SU-DHL-6 (cell line): Measurements from ENCODE around the gene GRID2.

Source experiments
- H2AFZ ChIP-seq: fragments of 200-600 bp; sonication (generic); 2 replicates; pipeline ENCODE4 v1.6.1; 2014; ENCODE audit warnings: low read depth, mild to moderate bottlenecking, moderate library complexity, mixed read lengths, antibody characterized with exemption, low read length; ENCODE audit not compliant: severe bottlenecking
- H3F3A ChIP-seq: fragments of 200-600 bp; shearing (Covaris generic); 2 replicates; pipeline ENCODE4 v1.6.0; 2016; ENCODE audit warnings: antibody characterized with exemption, mild to moderate bottlenecking; ENCODE audit not compliant: insufficient read depth
- H3K27ac ChIP-seq: fragments of 200-600 bp; sonication (generic); 2 replicates; pipeline ENCODE4 v1.5.1; 2016; ENCODE audit warnings: low read depth, mild to moderate bottlenecking, low read length, moderate library complexity, mixed read lengths
- H3K27me3 ChIP-seq: fragments of 200-600 bp; sonication (generic), shearing (Covaris generic); 2 replicates; pipeline ENCODE4 v1.6.0; 2014; ENCODE audit warnings: mild to moderate bottlenecking, low read length
- H3K36me3 ChIP-seq: fragments of 200-600 bp; sonication (generic); 2 replicates; pipeline ENCODE4 v1.6.1; 2014; ENCODE audit warnings: mild to moderate bottlenecking, low read length, mixed read lengths
- H3K4me2 ChIP-seq: fragments of 300-600, 200-600 bp; shearing (Covaris generic), sonication (generic); 2 replicates; pipeline ENCODE4 v1.6.0; 2014; ENCODE audit warnings: low read length, low read depth, mild to moderate bottlenecking; ENCODE audit not compliant: poor library complexity, severe bottlenecking
- H3K4me3 ChIP-seq: fragments of 200-600 bp; sonication (generic); 2 replicates; pipeline ENCODE4 v1.5.1; 2014; ENCODE audit warnings: antibody characterized with exemption, low read length, mild to moderate bottlenecking, mixed read lengths; ENCODE audit not compliant: insufficient read depth, poor library complexity, severe bottlenecking
- H3K79me2 ChIP-seq: fragments of 200-600 bp; sonication (generic); 2 replicates; pipeline ENCODE4 v1.6.1; 2014; ENCODE audit warnings: mild to moderate bottlenecking, low read length, moderate library complexity; ENCODE audit not compliant: insufficient read depth
- H3K9ac ChIP-seq: fragments of 200-600 bp; sonication (generic); 2 replicates; pipeline ENCODE4 v1.7.0; 2014; ENCODE audit warnings: mild to moderate bottlenecking, low read length
- H3K9me2 ChIP-seq: fragments of 200-600 bp; sonication (generic); replicated peaks from 2 replicates; pipeline ENCODE4 v1.6.1; 2014; ENCODE audit warnings: low read length; ENCODE audit not compliant: insufficient read depth
- H3K9me3 ChIP-seq: fragments of 200-600 bp; sonication (generic); 2 replicates; pipeline ENCODE4 v1.6.1; 2014; ENCODE audit warnings: low read length, mixed read lengths; ENCODE audit not compliant: insufficient read depth
- H4K20me1 ChIP-seq: fragments of 200-600 bp; sonication (generic); 2 replicates; pipeline ENCODE4 v1.6.1; 2014; ENCODE audit warnings: low read depth, mild to moderate bottlenecking, antibody characterized with exemption, low read length, moderate library complexity, mixed read lengths
- CTCF ChIP-seq: fragments of 200-600 bp; sonication (generic); IDR thresholded peaks from one replicate; pipeline ENCODE4 v1.5.1; 2017; ENCODE audit warnings: antibody characterized with exemption, mild to moderate bottlenecking, low read length, moderate library complexity; ENCODE audit not compliant: insufficient read depth, poor library complexity, severe bottlenecking
- EZH2phosphoT487 ChIP-seq: fragments of 200-600 bp; sonication (generic), shearing (Covaris generic); conservative IDR thresholded peaks from 2 replicates; pipeline ENCODE4 v1.6.1; 2018; ENCODE audit warnings: mild to moderate bottlenecking, antibody characterized with exemption, low read length, moderate library complexity, mixed read lengths

Gene GRID2

GRCh38 chr4:92488496-92488895 is 184.7 kb downstream of the GRID2 start:
- H3K27ac ChIP-seq, result no peak overlapping the region

DNA sequence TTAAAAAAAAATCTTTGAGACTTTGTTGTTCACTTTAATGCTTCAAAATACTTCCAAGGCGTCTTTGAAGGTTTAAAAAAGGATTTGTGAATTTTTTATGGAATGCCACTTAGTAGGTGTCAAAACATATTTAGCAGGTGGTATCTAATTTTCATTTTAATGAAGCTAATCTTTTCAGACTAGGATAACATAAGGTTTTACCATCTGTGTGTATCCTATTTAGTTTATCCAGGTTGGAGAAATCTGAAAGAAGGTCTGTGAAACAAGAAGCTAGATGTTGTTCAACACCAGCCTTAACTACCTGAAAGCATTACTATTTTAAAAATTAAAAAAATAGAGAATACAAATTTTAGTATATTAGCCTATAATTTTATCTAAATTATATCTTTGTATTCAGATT is 193.4 kb downstream of the GRID2 start:
- no peaks in the 10 kb centered on the region for H3K36me3 ChIP-seq
- no peak overlapping the region for H3K4me3 ChIP-seq
- TF ChIP-seq CTCF, result no peak
- no peak for TF ChIP-seq EZH2phosphoT487
- no peaks in the 10 kb centered on the region for H3K9me3 ChIP-seq
- H3K27me3 ChIP-seq, result no peaks in the 10 kb centered on the region
- H3K9me2 ChIP-seq, result no peaks in the 10 kb centered on the region
- H3K9ac ChIP-seq, result no peak overlapping the region
- no peaks in the 10 kb centered on the region for H3F3A ChIP-seq
- H3K27ac ChIP-seq, result no peak overlapping the region
- H3K4me2 ChIP-seq, result no peak overlapping the region
- no peaks in the 10 kb centered on the region for H4K20me1 ChIP-seq
- no peaks in the 10 kb centered on the region for H3K79me2 ChIP-seq
- no peak overlapping the region for H2AFZ ChIP-seq

More at GRCh38 chr4:92488496-92488895, 184.7 kb downstream of the GRID2 start:
- no peaks in the 10 kb centered on the region for H3K27me3 ChIP-seq
- H3K4me2 ChIP-seq, result no peak overlapping the region
- H4K20me1 ChIP-seq, result no peaks in the 10 kb centered on the region
- no peaks in the 10 kb centered on the region for H3K9me2 ChIP-seq
- H3K9ac ChIP-seq, result no peak overlapping the region
- no peaks in the 10 kb centered on the region for H3F3A ChIP-seq
- no peak overlapping the region for H3K4me3 ChIP-seq
- no peak overlapping the region for H2AFZ ChIP-seq
- no peaks in the 10 kb centered on the region for H3K9me3 ChIP-seq
- H3K36me3 ChIP-seq, result no peaks in the 10 kb centered on the region
- TF ChIP-seq CTCF (no peak), EZH2phosphoT487 (no peak)
- no peaks in the 10 kb centered on the region for H3K79me2 ChIP-seq

DNA sequence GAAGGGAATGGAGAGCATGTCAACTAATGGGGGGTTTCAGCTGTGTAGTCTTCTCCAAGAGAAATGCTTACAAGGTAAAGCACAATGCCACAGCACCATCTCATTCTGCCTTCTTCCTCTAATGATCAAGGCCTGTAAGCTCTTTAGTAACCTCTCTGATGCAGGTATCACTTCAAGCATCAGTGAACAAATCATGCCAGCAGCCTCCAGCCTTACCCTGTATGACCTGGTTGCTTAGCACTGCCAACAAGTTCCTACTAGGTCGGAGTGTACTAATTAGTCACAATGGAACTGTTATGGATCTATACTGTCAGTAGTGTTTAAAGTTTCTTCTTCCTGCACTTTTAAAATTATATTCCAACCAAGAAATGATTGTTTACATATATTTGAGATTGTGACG is 197.7 kb downstream of the GRID2 start:
- no peaks in the 10 kb centered on the region for H3K27me3 ChIP-seq
- no peak overlapping the region for H3K27ac ChIP-seq
- no peaks in the 10 kb centered on the region for H3F3A ChIP-seq
- no peak overlapping the region for H3K4me2 ChIP-seq
- H4K20me1 ChIP-seq, result no peaks in the 10 kb centered on the region
- no peaks in the 10 kb centered on the region for H3K36me3 ChIP-seq
- H3K9me2 ChIP-seq, result no peaks in the 10 kb centered on the region
- no peaks in the 10 kb centered on the region for H3K79me2 ChIP-seq
- H3K9me3 ChIP-seq, result no peaks in the 10 kb centered on the region
- no peak overlapping the region for H2AFZ ChIP-seq
- no peak overlapping the region for H3K4me3 ChIP-seq
- no peak for TF ChIP-seq EZH2phosphoT487
- TF ChIP-seq CTCF, result no peak
- no peak overlapping the region for H3K9ac ChIP-seq
